PC-3 (cell line): ENCODE data around the gene CCND3. TPM values are rescaled to one million over a fixed set of nuclear protein-coding genes. Genes with fewer than 3 reads are reported as not detected.

Experiments used
- ATAC-seq: fragments of 200-7000 bp; cut with Tn5 transposase; 2 replicates; pipeline ENCODE4 v1.9.1; 2020; ENCODE audit warnings: mild to moderate bottlenecking, moderate library complexity
- BruUV-seq: library from RNA; stranded (reverse); fragments of 400-500 nt; replicated peaks from 2 replicates; lab custom pipeline; 2021; lab: Mats Ljungman, UMichigan
- CTCF ChIA-PET: fragments of 300-600 bp; sonication (Branson Sonifier 250); formaldehyde crosslinking; loops from one replicate; lab custom pipeline; 2022; ENCODE audit warnings: antibody characterized with exemption; lab: Charles Lee
- POLR2A ChIA-PET: fragments of 300-600 bp; sonication (Branson Sonifier 250); formaldehyde crosslinking; loops from one replicate; lab custom pipeline; 2022; ENCODE audit warnings: antibody characterized with exemption; ENCODE audit not compliant: unreplicated experiment; lab: Charles Lee
- DNase-seq: peaks from one replicate; pipeline ENCODE4 v3.0.0-alpha.2; 2015
- H2AFZ ChIP-seq: fragments of 300-600 bp; sonication (generic); 2 replicates; pipeline ENCODE4 v1.6.0; 2016; ENCODE audit warnings: antibody characterized with exemption, low read length
- H3F3A ChIP-seq: fragments of 300-600 bp; sonication (generic); one replicate; pipeline ENCODE4 v1.6.0; 2017; ENCODE audit warnings: antibody characterized with exemption, low read length, control low read depth, mild to moderate bottlenecking; ENCODE audit not compliant: unreplicated experiment
- H3K27ac ChIP-seq: fragments of 300-600 bp; sonication (generic); 2 replicates; pipeline ENCODE4 v1.5.1; 2016; ENCODE audit warnings: mild to moderate bottlenecking, low read length
- H3K27me3 ChIP-seq: fragments of 300-600 bp; sonication (generic); 2 replicates; pipeline ENCODE4 v1.6.1; 2016; ENCODE audit warnings: low read length, mixed read lengths
- H3K36me3 ChIP-seq: fragments of 300-600 bp; sonication (generic); 2 replicates; pipeline ENCODE4 v1.6.1; 2016; ENCODE audit warnings: low read depth, mixed run types, low read length, mixed read lengths
- H3K4me1 ChIP-seq: fragments of 300-600 bp; sonication (generic); 2 replicates; pipeline ENCODE4 v1.5.1; 2016; ENCODE audit warnings: low read length; ENCODE audit not compliant: insufficient read depth
- H3K4me2 ChIP-seq: fragments of 300-600 bp; sonication (generic); 2 replicates; pipeline ENCODE4 v1.6.0; 2016; ENCODE audit warnings: low read length
- H3K4me3 ChIP-seq: fragments of 300-600 bp; sonication (generic); 2 replicates; pipeline ENCODE4 v1.5.1; 2016; ENCODE audit warnings: mild to moderate bottlenecking, low read length, mixed read lengths
- H3K79me2 ChIP-seq: fragments of 300-600 bp; sonication (generic); 2 replicates; pipeline ENCODE4 v1.6.1; 2017; ENCODE audit warnings: low read length, mixed read lengths
- H3K9ac ChIP-seq: fragments of 300-600 bp; sonication (generic); 2 replicates; pipeline ENCODE4 v1.6.0; 2016; ENCODE audit warnings: mild to moderate bottlenecking, low read length
- H3K9me2 ChIP-seq: fragments of 300-600 bp; sonication (generic); replicated peaks from 2 replicates; pipeline ENCODE4 v1.6.1; 2016; ENCODE audit warnings: mixed run types, low read length, mixed read lengths
- H3K9me3 ChIP-seq: fragments of 300-600 bp; sonication (generic); 2 replicates; pipeline ENCODE4 v1.6.1; 2016; ENCODE audit warnings: low read length, mixed read lengths
- H4K20me1 ChIP-seq: fragments of 300-600 bp; sonication (generic); 2 replicates; pipeline ENCODE4 v1.6.1; 2016; ENCODE audit warnings: low read length, mixed read lengths
- CTCF ChIP-seq: fragments of 300-600 bp; sonication (generic); conservative IDR thresholded peaks from 2 replicates; pipeline ENCODE4 v1.5.1; 2017; ENCODE audit warnings: antibody characterized with exemption, low read depth, mild to moderate bottlenecking, low read length
- EZH2 ChIP-seq: fragments of 300-600 bp; sonication (generic); IDR thresholded peaks from one replicate; pipeline ENCODE4 v1.6.1; 2017; ENCODE audit warnings: antibody characterized with exemption, mild to moderate bottlenecking, low read length; ENCODE audit not compliant: unreplicated experiment
- EZH2phosphoT487 ChIP-seq: fragments of 300-600 bp; sonication (generic); IDR thresholded peaks from 2 replicates; pipeline ENCODE4 v1.6.1; 2018; ENCODE audit warnings: mild to moderate bottlenecking, antibody characterized with exemption, low read length, borderline replicate concordance
- intact Hi-C: fragments of 100-400 bp; cut with micrococcal nuclease; formaldehyde crosslinking; loops from 2 replicates; pipeline ENCODE4 v1.9.0; 2023
- total RNA-seq: library from RNA; depleted of rRNA; stranded (reverse); fragments of >200 nt; gene quantifications from 2 replicates; pipeline ENCODE4 v1.2.3, GENCODE V29; 2014

The CCND3 gene
- total RNA-seq, 1 experiment from 2014 or later = 44.7 TPM

- no peaks in the 10 kb centered on the region for H3K79me2 ChIP-seq
- CTCF ChIA-PET = interaction anchor here (0.7 kb wide), 1 partner anchor 159 kb away, joined by 5 read pairs; no protein-coding TSS in a partner anchor
- no peak overlapping the region for H3K27ac ChIP-seq
- no peak overlapping the region for H3K4me3 ChIP-seq
- DNase-seq (peak; percentile 49), ATAC-seq (no peak)
- H3F3A ChIP-seq = no peaks in the 10 kb centered on the region
- H2AFZ ChIP-seq = no peak overlapping the region
- no peaks in the 10 kb centered on the region for H3K9me2 ChIP-seq
- no TSS peak for BruUV-seq
- intact Hi-C loops = no loop called here
- no peaks in the 10 kb centered on the region for H3K4me1 ChIP-seq
- H3K36me3 ChIP-seq = peaks cover 29% of the 10 kb centered on the region
- no peak overlapping the region for H3K4me2 ChIP-seq
- no peak for TF ChIP-seq EZH2phosphoT487
- no peak for TF ChIP-seq EZH2
- TF ChIP-seq CTCF = peak; percentile 56
- H4K20me1 ChIP-seq = no peaks in the 10 kb centered on the region
- POLR2A ChIA-PET = no interaction called here
- no peak overlapping the region for H3K9ac ChIP-seq
- H3K9me3 ChIP-seq = no peaks in the 10 kb centered on the region
- no peaks in the 10 kb centered on the region for H3K27me3 ChIP-seq
Measured at GRCh38 chr6:41901882-41902519, 39.6 kb downstream of the CCND3 start.

- peaks cover 17% of the 10 kb centered on the region for H3K36me3 ChIP-seq
- H3K4me1 ChIP-seq = peaks cover 7% of the 10 kb centered on the region
- H3K9me2 ChIP-seq = no peaks in the 10 kb centered on the region
- no TSS peak for BruUV-seq
- no peak overlapping the region for H3K27ac ChIP-seq
- H2AFZ ChIP-seq = no peak overlapping the region
- POLR2A ChIA-PET = interaction anchor here (0.6 kb wide), 1 partner anchor 12 kb away, joined by 5 read pairs; no protein-coding TSS in a partner anchor
- H3K79me2 ChIP-seq = no peaks in the 10 kb centered on the region
- H3K9me3 ChIP-seq = no peaks in the 10 kb centered on the region
- ATAC-seq (no peak), DNase-seq (no peak)
- intact Hi-C loops = no loop called here
- no peak overlapping the region for H3K9ac ChIP-seq
- TF ChIP-seq EZH2 (no peak), EZH2phosphoT487 (no peak), CTCF (no peak)
- H3K4me2 ChIP-seq = no peak overlapping the region
- H3K27me3 ChIP-seq = no peaks in the 10 kb centered on the region
- H3K4me3 ChIP-seq = no peak overlapping the region
- H3F3A ChIP-seq = no peaks in the 10 kb centered on the region
- H4K20me1 ChIP-seq = no peaks in the 10 kb centered on the region
- CTCF ChIA-PET = no interaction called here
Measured at GRCh38 chr6:41900861-41901260, 40.7 kb downstream of the CCND3 start.

- peak overlapping the region; percentile 85 for H3K4me3 ChIP-seq
- intact Hi-C loops = loop anchor here (5.0 kb wide), 1 partner anchor 49 kb away; no protein-coding TSS in a partner anchor
- POLR2A ChIA-PET = interaction anchor here (0.6 to 1.2 kb wide), 3 partner anchors 9 to 110 kb away, joined by 3 read pairs; partner anchors contain the start of gene BYSL
- H3K36me3 ChIP-seq = no peaks in the 10 kb centered on the region; the same call in 1 of the 2 replicates
- H3K4me1 ChIP-seq = peaks cover 16% of the 10 kb centered on the region
- CTCF ChIA-PET = interaction anchor here (0.7 to 1.6 kb wide), 2 partner anchors 25 to 40 kb away, joined by 8 to 9 read pairs; partner anchors contain the start of genes BYSL and MED20
- no peak for TF ChIP-seq EZH2phosphoT487
- TF ChIP-seq EZH2 = no peak
- no peak for TF ChIP-seq CTCF
- no peak for ATAC-seq
- H3K79me2 ChIP-seq = peaks cover 8% of the 10 kb centered on the region; the same call in 1 of the 2 replicates
- peak overlapping the region; percentile 67 for H3K27ac ChIP-seq
- no peak for DNase-seq
- no peaks in the 10 kb centered on the region for H4K20me1 ChIP-seq
- H2AFZ ChIP-seq = peak overlapping the region; percentile 92
- H3F3A ChIP-seq = no peaks in the 10 kb centered on the region
- BruUV-seq = TSS peak; percentile 76
- no peaks in the 10 kb centered on the region for H3K27me3 ChIP-seq
- H3K9me2 ChIP-seq = no peaks in the 10 kb centered on the region
- peak overlapping the region; percentile 97 for H3K4me2 ChIP-seq
- peak overlapping the region; percentile 67 for H3K9ac ChIP-seq
- H3K9me3 ChIP-seq = no peaks in the 10 kb centered on the region
Measured at GRCh38 chr6:41896281-41896680, 45.3 kb downstream of the CCND3 start.
